Glutamatergic neuron (in vitro differentiated cells): ENCODE measurements around the gene MINDY3. TPM values are rescaled to one million over a fixed set of nuclear protein-coding genes. Genes with fewer than 3 reads are reported as not detected.
A peak's percentile ranks its signal among the peaks of the same experiment; 100 is the strongest.

Experiments
- DNase-seq: peaks from one replicate; pipeline ENCODE4 v3.0.0; 2022
- H3K27ac Mint-ChIP-seq: one replicate; pipeline ENCODE4 v1.8.0; 2020; ENCODE audit warnings: mild to moderate bottlenecking, mixed read lengths, inconsistent platforms; ENCODE audit not compliant: unreplicated experiment
- H3K27me3 Mint-ChIP-seq: one replicate; pipeline ENCODE4 v1.8.0; 2020; ENCODE audit warnings: mild to moderate bottlenecking, moderate library complexity, mixed read lengths, inconsistent platforms; ENCODE audit not compliant: unreplicated experiment
- H3K36me3 Mint-ChIP-seq: one replicate; pipeline ENCODE4 v1.8.0; 2020; ENCODE audit warnings: mild to moderate bottlenecking, mixed read lengths, inconsistent platforms; ENCODE audit not compliant: unreplicated experiment
- H3K4me1 Mint-ChIP-seq: one replicate; pipeline ENCODE4 v1.8.0; 2020; ENCODE audit warnings: mild to moderate bottlenecking, low read depth, mixed read lengths, inconsistent platforms; ENCODE audit not compliant: unreplicated experiment
- H3K4me3 Mint-ChIP-seq: one replicate; pipeline ENCODE4 v1.8.0; 2020; ENCODE audit warnings: mild to moderate bottlenecking, mixed read lengths, inconsistent platforms; ENCODE audit not compliant: unreplicated experiment
- H3K9me3 Mint-ChIP-seq: one replicate; pipeline ENCODE4 v1.8.0; 2020; ENCODE audit warnings: mild to moderate bottlenecking, moderate library complexity, mixed read lengths, inconsistent platforms; ENCODE audit not compliant: unreplicated experiment
- CTCF ChIP-seq: fragments of 200-600 bp; sonication (generic); IDR thresholded peaks from one replicate; pipeline ENCODE4 v1.5.0; 2021; ENCODE audit not compliant: partially characterized antibody, unreplicated experiment
- total RNA-seq: library from RNA; stranded (reverse); fragmentation: NEBNext Ultra II Directional; extraction: Animal tissue kit (Norgen Biotek cat#: 25700); gene quantifications from one replicate; pipeline ENCODE4 v1.2.1, GENCODE V29; 2021; ENCODE audit not compliant: unreplicated experiment

Gene MINDY3
- total RNA-seq, 1 donor from 2014 or later = 45.6 TPM

- Mint-ChIP-seq H3K4me3 (no peak overlapping the region), H3K9me3 (no peaks in the 10 kb centered on the region), H3K4me1 (peaks cover 3% of the 10 kb centered on the region), H3K27ac (no peak overlapping the region), H3K36me3 (no peaks in the 10 kb centered on the region), H3K27me3 (no peaks in the 10 kb centered on the region)
- no peak for TF ChIP-seq CTCF
- DNase-seq = no peak
Measured at GRCh38 chr10:15863733-15864132, 3.4 kb upstream of the MINDY3 start.

- H3K4me3 Mint-ChIP-seq = no peak overlapping the region
- H3K9me3 Mint-ChIP-seq = no peaks in the 10 kb centered on the region
- H3K27me3 Mint-ChIP-seq = no peaks in the 10 kb centered on the region
Measured at GRCh38 chr10:15863323-15863722, 3.0 kb upstream of the MINDY3 start.

GRCh38 chr10:15860692-15861201, 440 bp upstream of the MINDY3 start:
- no peaks in the 10 kb centered on the region for H3K9me3 Mint-ChIP-seq
- H3K36me3 Mint-ChIP-seq = no peaks in the 10 kb centered on the region
- TF ChIP-seq CTCF = no peak
- DNase-seq = no peak
- H3K27ac Mint-ChIP-seq = peak overlapping the region; percentile 90
- no peaks in the 10 kb centered on the region for H3K27me3 Mint-ChIP-seq
- H3K4me1 Mint-ChIP-seq = peaks cover 9% of the 10 kb centered on the region
- peak overlapping the region; percentile 94 for H3K4me3 Mint-ChIP-seq

More at GRCh38 chr10:15863323-15863722, 3.0 kb upstream of the MINDY3 start:
- Mint-ChIP-seq H3K4me1 (peaks cover 3% of the 10 kb centered on the region), H3K36me3 (no peaks in the 10 kb centered on the region), H3K27ac (no peak overlapping the region)
- DNase-seq = no peak
- no peak for TF ChIP-seq CTCF

GRCh38 chr10:15859509-15859905, 800 bp downstream of the MINDY3 start:
- Mint-ChIP-seq H3K27me3 (no peaks in the 10 kb centered on the region), H3K4me1 (peaks cover 9% of the 10 kb centered on the region), H3K36me3 (no peaks in the 10 kb centered on the region), H3K27ac (peak overlapping the region; percentile 90), H3K9me3 (no peaks in the 10 kb centered on the region), H3K4me3 (peak overlapping the region; percentile 94)
- no peak for TF ChIP-seq CTCF
- no peak for DNase-seq

- no peak for TF ChIP-seq CTCF
- H3K27me3 Mint-ChIP-seq = no peaks in the 10 kb centered on the region
Measured at GRCh38 chr10:15858861-15859281, 1.4 kb downstream of the MINDY3 start.

More at GRCh38 chr10:15858861-15859281, 1.4 kb downstream of the MINDY3 start:
- no peak for DNase-seq
- peak overlapping the region; percentile 94 for H3K4me3 Mint-ChIP-seq
- no peaks in the 10 kb centered on the region for H3K9me3 Mint-ChIP-seq
- H3K36me3 Mint-ChIP-seq = no peaks in the 10 kb centered on the region
- H3K4me1 Mint-ChIP-seq = peaks cover 9% of the 10 kb centered on the region
- no peak overlapping the region for H3K27ac Mint-ChIP-seq
